NK-92 (cell line): Measurements from ENCODE around the gene PSD4.
"Not testable (repeated sequence)": the region's sequence is repeated elsewhere in the genome, so short reads cannot be mapped to it uniquely, and the experiment has no call there.

Source experiments
- DNase-seq: peaks from one replicate; lab custom pipeline; 2025; ENCODE audit not compliant: unreplicated experiment; lab: John Stamatoyannopoulos, UW

PSD4 gene

GRCh38 chr2:113235347-113236226, 61.8 kb downstream of the PSD4 start:
- not testable (repeated sequence) for DNase-seq

GRCh38 chr2:113236367-113237159, 62.8 kb downstream of the PSD4 start:
- DNase-seq: no peak

- no peak for DNase-seq
Observed at GRCh38 chr2:113237604-113238160, 63.9 kb downstream of the PSD4 start.

GRCh38 chr2:113238871-113239839, 65.4 kb downstream of the PSD4 start:
- DNase-seq: no peak

- no peak for DNase-seq
Observed at GRCh38 chr2:113240150-113240914, 66.6 kb downstream of the PSD4 start.

- no peak for DNase-seq
Observed at GRCh38 chr2:113240915-113241911, 67.4 kb downstream of the PSD4 start.

GRCh38 chr2:113242327-113242726, 68.6 kb downstream of the PSD4 start:
- DNase-seq: no peak

GRCh38 chr2:113245276-113245711, 71.5 kb downstream of the PSD4 start:
- no peak for DNase-seq

GRCh38 chr2:113246606-113247005, 72.8 kb downstream of the PSD4 start:
- no peak for DNase-seq

- no peak for DNase-seq
Observed at GRCh38 chr2:113248997-113249770, 75.4 kb downstream of the PSD4 start.

- no peak for DNase-seq
Observed at GRCh38 chr2:113251118-113251517, 77.3 kb downstream of the PSD4 start.

- no peak for DNase-seq
Observed at GRCh38 chr2:113252047-113252590, 78.3 kb downstream of the PSD4 start.

GRCh38 chr2:113253453-113253852, 79.7 kb downstream of the PSD4 start:
- DNase-seq: no peak

GRCh38 chr2:113255140-113256070, 81.6 kb downstream of the PSD4 start:
- DNase-seq: no peak

GRCh38 chr2:113257516-113258264, 83.9 kb downstream of the PSD4 start:
- DNase-seq: no peak
